WTC11 (cell line): Measurements from ENCODE around the gene ASB13. TPM values are rescaled to one million over a fixed set of nuclear protein-coding genes. Genes with fewer than 3 reads are reported as not detected.
A peak's percentile ranks its signal among the peaks of the same experiment; 100 is the strongest.

Experiments used
- ATAC-seq: fragments of 200-7000 bp; cut with Tn5 transposase; 2 replicates; pipeline ENCODE4 v1.10.0; 2021; ENCODE audit warnings: mild to moderate bottlenecking, moderate library complexity
- CTCF ChIA-PET: fragments of 300-600 bp; sonication (Branson Sonifier 250); formaldehyde crosslinking; loops from one replicate; lab custom pipeline; 2021; ENCODE audit warnings: antibody characterized with exemption; lab: Charles Lee
- POLR2A ChIA-PET: fragments of 350-600 bp; sonication (Branson Sonifier 250); formaldehyde crosslinking; loops from one replicate; lab custom pipeline; 2021; ENCODE audit warnings: antibody characterized with exemption; lab: Charles Lee
- DNase-seq: peaks from one replicate; pipeline ENCODE4 v3.0.0; 2021; ENCODE audit warnings: low spot score
- H3K27ac Mint-ChIP-seq: 2 replicates; pipeline ENCODE4 v1.8.0; 2021; ENCODE audit warnings: mixed read lengths
- H3K27me3 Mint-ChIP-seq: 2 replicates; pipeline ENCODE4 v1.8.0; 2021; ENCODE audit warnings: low read depth, mild to moderate bottlenecking, moderate library complexity, mixed read lengths
- H3K36me3 Mint-ChIP-seq: 2 replicates; pipeline ENCODE4 v1.8.0; 2021; ENCODE audit warnings: mixed read lengths
- H3K4me1 Mint-ChIP-seq: 2 replicates; pipeline ENCODE4 v1.8.0; 2022; ENCODE audit warnings: mixed read lengths
- H3K4me3 Mint-ChIP-seq: 2 replicates; pipeline ENCODE4 v1.8.0; 2021; ENCODE audit warnings: mild to moderate bottlenecking, moderate library complexity, mixed read lengths
- H3K9me3 Mint-ChIP-seq: 2 replicates; pipeline ENCODE4 v1.8.0; 2021; ENCODE audit warnings: mixed read lengths
- AR ChIP-seq: fragments of 250-450 bp; sonication (Bioruptor Pico); IDR thresholded peaks from 2 replicates; pipeline ENCODE4 v1.9.0; 2021; ENCODE audit warnings: mild to moderate bottlenecking
- ATF6 ChIP-seq: sonication (generic); formaldehyde crosslinking; IDR thresholded peaks from 2 replicates; pipeline ENCODE4 v1.8.1; 2023; ENCODE audit warnings: mild to moderate bottlenecking, missing genetic modification reagents
- ELF4 ChIP-seq: sonication (generic); formaldehyde crosslinking; IDR thresholded peaks from 2 replicates; pipeline ENCODE4 v1.8.1; 2022; ENCODE audit warnings: low read depth, mild to moderate bottlenecking, moderate library complexity, missing genetic modification reagents
- ETV6 ChIP-seq: sonication (generic); formaldehyde crosslinking; IDR thresholded peaks from 2 replicates; pipeline ENCODE4 v1.8.1; 2022; ENCODE audit warnings: mild to moderate bottlenecking, missing genetic modification reagents
- FOXJ3 ChIP-seq: sonication (generic); formaldehyde crosslinking; IDR thresholded peaks from 2 replicates; pipeline ENCODE4 v1.9.0; 2021; ENCODE audit warnings: missing genetic modification reagents, mild to moderate bottlenecking, borderline replicate concordance
- FOXK1 ChIP-seq: sonication (generic); formaldehyde crosslinking; IDR thresholded peaks from 2 replicates; pipeline ENCODE4 v1.8.0; 2022; ENCODE audit warnings: mild to moderate bottlenecking, moderate library complexity, missing genetic modification reagents
- FOXP1 ChIP-seq: sonication (generic); formaldehyde crosslinking; IDR thresholded peaks from 2 replicates; pipeline ENCODE4 v1.8.0; 2022; ENCODE audit warnings: missing genetic modification reagents, mild to moderate bottlenecking, moderate library complexity, borderline replicate concordance
- GTF2I ChIP-seq: fragments of 250-450 bp; sonication (Bioruptor Pico); conservative IDR thresholded peaks from 2 replicates; pipeline ENCODE4 v1.4.0; 2021; ENCODE audit warnings: mild to moderate bottlenecking
- IRF2 ChIP-seq: sonication (generic); formaldehyde crosslinking; IDR thresholded peaks from 2 replicates; pipeline ENCODE4 v1.8.0; 2022; ENCODE audit warnings: low read depth, missing genetic modification reagents, borderline replicate concordance
- JAZF1 ChIP-seq: fragments of 250-450 bp; sonication (Bioruptor Pico); IDR thresholded peaks from 2 replicates; pipeline ENCODE4 v1.9.0; 2021; ENCODE audit warnings: moderate library complexity, mild to moderate bottlenecking, inconsistent platforms
- KAT7 ChIP-seq: sonication (generic); formaldehyde crosslinking; IDR thresholded peaks from 2 replicates; pipeline ENCODE4 v1.8.1; 2023; ENCODE audit warnings: missing genetic modification reagents, mild to moderate bottlenecking, borderline replicate concordance
- NFYB ChIP-seq: sonication (generic); formaldehyde crosslinking; conservative IDR thresholded peaks from 2 replicates; pipeline ENCODE4 v1.8.0; 2022; ENCODE audit warnings: low read depth, missing genetic modification reagents
- NR2C2 ChIP-seq: sonication (generic); formaldehyde crosslinking; IDR thresholded peaks from 2 replicates; pipeline ENCODE4 v1.8.0; 2022; ENCODE audit warnings: mild to moderate bottlenecking, missing genetic modification reagents
- RELA ChIP-seq: sonication (generic); formaldehyde crosslinking; IDR thresholded peaks from 2 replicates; pipeline ENCODE4 v1.8.1; 2022; ENCODE audit warnings: missing genetic modification reagents, mild to moderate bottlenecking, borderline replicate concordance
- SMAD4 ChIP-seq: sonication (generic); formaldehyde crosslinking; IDR thresholded peaks from 2 replicates; pipeline ENCODE4 v1.8.0; 2022; ENCODE audit warnings: mild to moderate bottlenecking, missing genetic modification reagents
- SOX15 ChIP-seq: fragments of 250-450 bp; sonication (Bioruptor Pico); IDR thresholded peaks from 2 replicates; pipeline ENCODE4 v1.9.0; 2021; ENCODE audit warnings: mild to moderate bottlenecking
- TCF7 ChIP-seq: sonication (generic); formaldehyde crosslinking; IDR thresholded peaks from 2 replicates; pipeline ENCODE4 v1.8.0; 2022; ENCODE audit warnings: mild to moderate bottlenecking, low read depth, missing genetic modification reagents, moderate library complexity
- TEAD4 ChIP-seq: sonication (generic); formaldehyde crosslinking; IDR thresholded peaks from 2 replicates; pipeline ENCODE4 v1.8.0; 2022; ENCODE audit warnings: mild to moderate bottlenecking, missing genetic modification reagents
- ZBTB21 ChIP-seq: sonication (generic); formaldehyde crosslinking; IDR thresholded peaks from 2 replicates; pipeline ENCODE4 v1.8.1; 2023; ENCODE audit warnings: mild to moderate bottlenecking, missing genetic modification reagents, borderline replicate concordance
- ZNF232 ChIP-seq: sonication (generic); formaldehyde crosslinking; IDR thresholded peaks from 2 replicates; pipeline ENCODE4 v1.8.0; 2022; ENCODE audit warnings: mild to moderate bottlenecking, missing genetic modification reagents
- ZNF263 ChIP-seq: sonication (generic); formaldehyde crosslinking; IDR thresholded peaks from 2 replicates; pipeline ENCODE4 v1.8.1; 2022; ENCODE audit warnings: low read depth, mild to moderate bottlenecking, moderate library complexity, missing genetic modification reagents
- ZNF396 ChIP-seq: fragments of 250-450 bp; sonication (Bioruptor Pico); IDR thresholded peaks from 2 replicates; pipeline ENCODE4 v1.8.0; 2021; ENCODE audit warnings: mild to moderate bottlenecking, moderate library complexity, borderline replicate concordance
- ZNF416 ChIP-seq: fragments of 250-450 bp; sonication (Bioruptor Pico); IDR thresholded peaks from 2 replicates; pipeline ENCODE4 v1.9.0; 2021; ENCODE audit warnings: mild to moderate bottlenecking, inconsistent platforms
- ZNF423 ChIP-seq: fragments of 250-450 bp; sonication (Bioruptor Pico); IDR thresholded peaks from 2 replicates; pipeline ENCODE4 v2.1.2; 2022; ENCODE audit warnings: mild to moderate bottlenecking, moderate library complexity
- ZNF425 ChIP-seq: fragments of 250-450 bp; sonication (Bioruptor Pico); conservative IDR thresholded peaks from 2 replicates; pipeline ENCODE4 v1.9.0; 2021; ENCODE audit warnings: mild to moderate bottlenecking
- total RNA-seq: library from RNA; stranded (reverse); gene quantifications from 3 replicates; pipeline ENCODE4 v1.2.3, GENCODE V29; 2021

Gene ASB13
- total RNA-seq, 1 experiment from 2014 or later: 23.4 TPM

DNA sequence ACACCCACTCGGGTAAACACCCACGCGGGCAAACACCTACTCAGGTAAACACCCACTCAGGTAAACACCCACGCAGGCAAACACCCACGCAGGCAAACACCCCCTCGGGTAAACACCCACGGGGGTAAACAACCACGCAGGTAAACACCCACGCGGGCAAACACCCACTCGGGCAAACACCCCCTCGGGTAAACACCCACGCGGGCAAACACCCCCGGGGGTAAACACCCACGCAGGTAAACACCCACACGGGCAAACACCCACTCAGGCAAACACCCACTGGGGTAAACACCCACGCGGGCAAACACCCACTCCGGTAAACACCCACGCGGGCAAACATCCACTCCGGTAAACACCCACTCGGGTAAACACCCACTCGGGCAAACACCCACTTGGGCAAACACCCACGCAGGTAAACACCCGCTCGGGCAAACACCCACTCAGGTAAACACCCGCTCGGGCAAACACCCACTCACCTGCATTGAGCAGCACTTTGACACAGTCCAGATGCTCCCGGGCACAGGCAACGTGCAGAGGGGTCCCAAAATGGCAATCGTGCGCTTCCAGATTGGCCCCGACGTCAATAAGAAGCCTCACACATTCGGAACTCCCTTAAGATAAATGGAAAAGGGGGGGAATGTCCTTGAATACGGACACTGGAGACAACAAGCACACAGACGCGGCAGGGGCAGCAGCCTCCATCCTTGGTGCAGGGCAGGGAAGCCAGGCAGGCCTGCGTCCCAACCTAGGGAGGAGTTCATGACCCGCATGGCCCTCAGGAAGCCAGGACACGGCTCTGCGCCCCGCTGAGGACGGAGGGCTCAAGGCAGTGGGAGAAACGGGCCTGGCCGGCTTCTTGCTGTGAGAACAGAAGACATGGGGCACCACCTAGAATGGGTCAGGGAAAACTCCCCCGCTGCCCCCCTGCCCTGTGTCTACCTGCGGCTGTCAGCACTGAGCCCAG is 17.6 kb downstream of the ASB13 start (continued):
- TF ChIP-seq ZNF425 (CRISPR knock-in tag) (no peak), ETV6 (no peak), NFYB (CRISPR knock-in tag) (no peak), TEAD4 (no peak), KAT7 (CRISPR knock-in tag) (no peak), ZNF263 (CRISPR knock-in tag) (no peak), ZBTB21 (no peak), TCF7 (no peak), ZNF423 (CRISPR knock-in tag) (no peak), ATF6 (no peak), FOXK1 (CRISPR knock-in tag) (no peak), FOXJ3 (CRISPR knock-in tag) (no peak), IRF2 (CRISPR knock-in tag) (no peak)
- TF ChIP-seq, all 79 proteins: peak for 0

DNA sequence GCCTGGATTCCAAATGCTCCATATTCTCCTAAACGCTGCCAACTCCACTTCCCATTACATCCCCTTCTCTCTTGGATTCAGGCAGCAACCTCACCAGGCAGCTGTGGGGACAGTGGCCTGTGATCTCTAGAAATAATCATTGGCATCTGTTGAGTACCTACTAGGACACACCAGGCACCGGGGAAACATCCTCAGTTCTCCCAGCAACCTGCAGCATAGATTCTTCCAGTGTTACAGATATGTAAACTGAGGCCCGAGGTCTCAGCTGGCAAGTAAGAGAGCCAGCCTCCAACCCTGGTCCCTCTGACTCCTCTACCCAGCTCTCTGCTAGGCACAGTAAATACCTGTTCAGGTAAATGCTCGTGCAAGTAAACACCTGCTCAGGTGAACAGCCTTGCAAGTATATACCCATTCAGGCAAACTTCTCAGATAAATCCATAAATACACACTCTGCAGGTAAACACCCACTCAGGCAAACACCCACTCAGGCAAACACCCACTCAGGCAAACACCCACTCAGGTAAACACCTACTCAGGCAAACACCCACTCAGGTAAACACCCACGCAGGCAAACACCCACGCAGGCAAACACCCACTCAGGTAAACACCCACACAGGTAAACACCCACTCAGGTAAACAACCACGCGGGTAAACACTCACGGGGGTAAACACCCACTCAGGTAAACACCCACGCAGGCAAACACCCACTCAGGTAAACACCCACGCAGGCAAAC is 18.7 kb downstream of the ASB13 start:
- no peak overlapping the region; the same call in 1 of the 2 replicates for H3K4me3 Mint-ChIP-seq
- POLR2A ChIA-PET: no interaction called here
- no peaks in the 10 kb centered on the region for H3K27me3 Mint-ChIP-seq
- no peaks in the 10 kb centered on the region for H3K9me3 Mint-ChIP-seq
- CTCF ChIA-PET: interaction anchor here (1.1 kb wide), 1 partner anchor 18 kb away, joined by 3 read pairs; no protein-coding TSS in a partner anchor
- no peak for DNase-seq
- peaks cover 30% of the 10 kb centered on the region for H3K36me3 Mint-ChIP-seq
- no peak for ATAC-seq
- H3K4me1 Mint-ChIP-seq: no peaks in the 10 kb centered on the region
- peak overlapping the region; percentile 55 for H3K27ac Mint-ChIP-seq
- TF ChIP-seq JAZF1 (no peak), TEAD4 (no peak), SOX15 (CRISPR knock-in tag) (no peak), RELA (CRISPR knock-in tag) (no peak), ELF4 (CRISPR knock-in tag) (no peak), NR2C2 (CRISPR knock-in tag) (no peak), SMAD4 (no peak), AR (CRISPR knock-in tag) (no peak), FOXP1 (no peak), GTF2I (CRISPR knock-in tag) (no peak), ZNF232 (CRISPR knock-in tag) (no peak), ZNF396 (no peak), ZNF416 (no peak)
